NCI-H226 (cell line): Measurements from ENCODE around the gene RAI1.

Experiments
- DNase-seq: peaks from one replicate; pipeline ENCODE4 v3.0.0-alpha.2; 2015

The RAI1 gene

DNA sequence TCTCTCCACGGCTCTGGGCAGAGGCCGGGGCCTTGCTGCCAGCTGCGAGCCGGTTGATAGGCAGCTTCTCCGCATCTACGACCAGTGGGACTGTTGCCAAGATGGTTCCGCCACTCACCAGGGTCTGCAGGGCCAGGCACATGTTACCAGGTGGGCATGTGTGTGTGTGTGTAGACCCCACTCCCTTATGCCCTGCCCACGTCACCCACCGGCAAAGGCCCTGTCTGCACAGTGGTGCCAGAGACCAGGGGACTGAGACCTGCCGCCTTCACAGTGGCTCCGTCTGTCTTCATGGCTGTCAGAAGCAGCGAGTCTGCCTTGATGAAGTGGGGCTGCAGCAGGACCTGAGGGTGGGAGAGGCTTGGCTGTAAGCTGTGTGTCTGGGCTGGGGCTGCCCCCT lies 137.9 kb downstream of the RAI1 start:
- no peak for DNase-seq

DNA sequence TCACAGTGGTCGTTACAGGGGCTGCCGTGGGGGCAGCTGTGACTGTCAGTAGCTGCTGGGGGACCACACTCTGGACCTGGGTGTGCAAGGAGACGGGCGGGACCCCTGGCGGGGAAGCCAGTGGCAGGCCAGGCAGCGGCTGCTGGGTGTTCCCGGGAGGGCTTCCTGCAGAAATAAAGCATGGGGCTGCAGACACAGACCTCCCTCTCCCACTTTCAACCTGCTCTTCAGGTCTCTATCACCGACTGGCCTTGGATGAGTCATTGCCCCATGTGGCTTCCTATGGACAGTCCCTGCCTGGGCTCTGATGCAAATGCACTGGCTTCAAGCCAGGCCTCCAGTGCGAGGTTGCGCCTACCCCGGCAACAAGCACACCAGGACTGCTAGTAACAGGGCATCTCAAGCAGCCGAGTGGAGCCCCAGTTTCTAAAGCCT lies 138.3 kb downstream of the RAI1 start:
- peak; percentile 85 for DNase-seq

DNA sequence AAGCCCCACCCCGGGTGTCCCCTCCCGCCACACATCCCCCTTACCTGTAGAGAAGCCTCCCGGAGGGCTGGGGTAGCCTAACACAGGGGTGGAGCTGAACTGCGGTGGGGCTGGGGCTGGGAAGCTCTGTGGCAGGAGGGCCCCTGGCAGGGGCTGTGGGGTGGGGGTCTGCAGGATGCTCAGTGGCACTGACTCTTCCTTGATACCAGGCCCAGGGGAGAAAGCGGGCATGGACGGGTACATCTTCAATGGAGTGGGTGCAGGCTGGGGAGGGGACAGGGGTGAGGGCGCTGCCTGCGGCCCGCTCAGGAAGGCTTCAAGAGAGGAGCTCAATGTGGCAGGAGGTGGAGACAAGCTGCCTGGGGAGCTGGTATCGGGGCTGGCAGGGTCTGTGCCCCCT lies 138.8 kb downstream of the RAI1 start:
- DNase-seq, result no peak

DNA sequence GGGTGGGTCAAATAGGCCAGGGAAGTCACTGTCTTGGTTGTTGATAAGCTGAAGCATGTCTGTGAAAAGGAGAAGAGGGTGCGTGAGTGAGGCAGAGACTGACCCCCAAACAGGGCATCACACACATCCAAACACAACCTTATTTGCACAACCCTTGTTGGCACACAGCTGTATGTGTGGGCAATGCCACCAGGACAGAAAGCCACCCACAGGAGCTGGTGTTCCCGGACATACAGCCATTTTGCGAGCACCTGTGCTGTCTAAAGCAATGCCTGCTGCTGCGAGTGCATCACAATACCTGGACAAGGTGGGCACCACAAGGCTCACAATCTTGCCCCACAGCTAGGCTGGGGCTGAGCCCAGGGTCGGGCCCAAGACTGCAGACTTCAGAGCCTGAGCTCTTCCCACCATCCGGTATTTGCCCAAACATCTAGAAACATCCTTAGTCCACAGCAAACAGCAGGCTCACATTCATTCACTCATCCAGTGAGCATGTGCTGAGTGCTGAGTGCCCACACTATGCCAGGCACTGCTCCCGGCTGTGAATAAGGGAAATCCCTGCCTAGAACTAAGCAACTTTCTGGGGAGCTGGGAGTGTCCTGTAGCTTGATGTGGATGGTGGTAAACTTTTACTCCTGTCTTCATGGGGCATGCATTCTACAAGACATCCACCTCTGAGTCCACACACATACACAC lies 139.4 kb downstream of the RAI1 start:
- DNase-seq, result no peak

DNA sequence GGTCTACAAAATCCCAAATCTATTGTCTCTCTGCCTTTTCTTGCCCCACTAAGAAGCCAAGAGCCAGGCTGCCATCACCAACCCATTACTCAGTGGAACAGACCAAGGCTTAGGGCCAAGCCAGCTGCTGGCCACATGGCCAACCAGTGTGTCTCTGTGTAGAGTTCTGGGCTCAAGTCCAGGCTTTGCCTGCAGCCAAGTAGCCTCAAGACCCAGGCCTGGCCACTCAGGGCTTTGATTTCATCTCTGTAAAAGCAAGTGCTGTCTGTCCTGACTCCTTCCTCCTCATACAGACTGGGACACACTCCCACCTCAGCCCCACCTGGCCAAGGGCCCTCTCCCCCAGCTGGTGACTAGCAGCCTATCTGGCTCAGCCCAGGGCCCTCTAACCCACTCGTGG lies 140.9 kb downstream of the RAI1 start:
- DNase-seq, result no peak

DNA sequence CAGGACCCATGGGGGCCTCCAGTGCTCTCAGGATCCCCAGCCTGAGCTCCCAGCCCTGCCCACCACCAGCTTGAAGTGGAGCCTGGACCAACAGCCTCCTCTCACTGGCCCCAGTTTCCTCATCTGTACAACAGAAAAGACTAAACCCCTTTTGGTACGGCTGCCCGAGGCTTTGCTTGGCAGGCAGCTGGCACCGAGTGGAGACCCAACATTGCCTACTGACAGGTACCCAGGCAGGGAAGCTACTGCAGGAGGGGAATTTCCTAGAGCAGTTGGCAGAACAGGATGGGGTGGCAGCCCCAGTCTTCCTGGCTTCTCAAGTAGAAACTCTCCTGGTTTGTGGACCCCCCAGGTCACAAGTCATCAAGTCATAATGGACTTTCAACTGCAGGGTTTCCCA lies 141.4 kb downstream of the RAI1 start:
- DNase-seq, result no peak

DNA sequence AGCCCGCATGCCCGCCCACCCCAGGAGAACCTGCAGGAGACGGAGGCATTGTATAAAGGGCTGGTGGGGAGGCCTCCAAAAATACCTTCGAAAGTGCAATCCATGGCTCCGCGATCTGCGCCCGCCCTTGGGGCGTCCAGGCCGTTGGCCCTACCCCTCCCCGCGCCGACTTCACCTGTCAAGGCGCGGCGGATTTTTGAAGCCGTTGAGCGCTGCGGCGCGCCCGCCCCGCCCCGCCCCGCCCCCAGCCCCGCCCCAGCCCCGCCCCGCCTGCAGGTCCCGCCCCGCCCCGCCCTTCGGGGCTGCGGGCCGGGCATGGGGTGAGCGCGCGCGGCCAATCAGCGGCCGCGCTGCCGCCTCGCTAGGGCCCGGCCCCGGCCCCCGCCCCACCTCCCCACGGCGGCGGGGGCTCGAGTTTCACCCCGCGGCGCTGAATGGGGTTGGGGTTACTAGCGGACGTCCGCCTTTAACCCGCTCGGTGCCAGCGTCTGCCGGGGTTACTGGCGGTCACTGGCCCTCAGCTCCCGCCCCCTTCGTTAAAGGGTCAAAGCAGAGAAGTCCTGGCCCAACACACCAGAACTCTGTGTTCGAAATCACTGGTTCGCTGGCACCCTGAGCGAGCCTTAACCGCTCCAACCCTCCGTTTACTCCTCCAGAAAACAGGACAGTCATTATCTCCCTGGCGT lies 142.3 kb downstream of the RAI1 start:
- DNase-seq, result peak; percentile 80

DNA sequence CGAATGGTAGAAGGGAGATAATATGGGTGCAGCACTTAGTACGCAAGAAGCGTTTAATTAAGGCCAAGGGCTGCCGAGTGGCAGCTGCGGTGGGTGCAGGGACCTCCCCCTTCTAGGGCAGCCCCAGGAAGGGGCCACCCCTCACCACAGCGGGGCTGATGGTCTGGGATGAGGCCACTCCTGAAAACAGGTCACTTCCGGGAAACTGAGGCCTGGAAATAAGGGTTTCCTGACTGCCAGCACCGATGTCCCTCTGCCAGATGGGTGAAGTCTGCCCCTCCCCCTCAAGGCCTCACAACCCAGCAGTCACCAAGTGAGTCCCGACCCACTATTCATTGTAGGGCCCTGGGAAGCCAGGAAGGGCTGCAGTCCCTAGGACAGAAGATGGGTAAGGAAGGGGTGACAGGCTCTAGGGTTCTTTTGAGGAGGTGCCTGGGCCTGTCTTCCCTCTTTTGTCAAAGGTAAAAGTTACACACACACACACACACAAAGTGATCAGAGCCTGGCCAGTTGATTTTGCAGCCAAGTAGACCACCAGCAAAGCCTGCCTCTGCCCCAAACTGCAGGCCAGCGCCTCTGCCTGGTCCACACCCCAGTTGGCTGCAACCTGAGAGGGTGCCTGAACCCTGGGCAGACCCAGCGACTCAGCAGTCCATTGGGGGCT lies 143.0 kb downstream of the RAI1 start:
- DNase-seq, result no peak

DNA sequence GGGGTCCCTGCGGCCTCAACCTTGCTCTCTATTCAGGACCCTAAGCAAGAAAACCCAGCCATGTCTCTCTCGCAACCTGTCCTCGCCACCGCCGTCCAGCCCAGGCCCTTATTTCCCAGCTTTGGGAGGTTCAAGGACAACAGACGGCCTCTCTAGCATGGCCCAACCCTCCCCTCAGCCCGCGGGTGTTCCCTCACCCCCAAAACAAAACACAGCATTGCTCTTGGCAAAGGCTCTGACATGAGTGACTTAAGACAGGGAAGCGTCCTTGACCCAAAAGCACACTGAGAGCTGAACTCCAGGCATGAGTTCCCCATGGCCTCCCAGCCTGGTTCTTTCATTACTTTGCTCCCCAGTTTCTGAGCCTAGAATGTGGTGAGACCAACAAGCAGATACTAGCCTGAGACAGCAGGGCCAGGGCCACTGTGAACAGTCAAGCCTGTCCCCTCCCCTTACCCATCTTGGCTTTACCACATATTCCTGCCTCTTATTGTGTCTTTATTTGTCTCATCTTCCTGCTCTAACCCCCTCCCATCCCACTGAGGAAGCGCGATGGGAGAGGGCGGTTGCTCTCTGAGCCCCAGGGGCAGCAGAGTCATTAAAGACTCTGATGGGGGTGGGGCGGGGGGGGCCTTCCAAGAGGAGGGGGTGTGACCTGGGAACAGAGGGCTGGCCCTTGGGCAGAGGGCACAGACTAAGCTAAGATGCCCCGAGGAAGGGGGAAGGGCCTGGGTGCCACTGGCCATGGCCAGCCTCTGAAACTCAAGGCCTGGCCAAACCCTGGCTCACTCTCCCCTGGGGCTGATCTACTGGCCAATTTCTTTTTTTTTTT lies 143.7 kb downstream of the RAI1 start:
- no peak for DNase-seq

DNA sequence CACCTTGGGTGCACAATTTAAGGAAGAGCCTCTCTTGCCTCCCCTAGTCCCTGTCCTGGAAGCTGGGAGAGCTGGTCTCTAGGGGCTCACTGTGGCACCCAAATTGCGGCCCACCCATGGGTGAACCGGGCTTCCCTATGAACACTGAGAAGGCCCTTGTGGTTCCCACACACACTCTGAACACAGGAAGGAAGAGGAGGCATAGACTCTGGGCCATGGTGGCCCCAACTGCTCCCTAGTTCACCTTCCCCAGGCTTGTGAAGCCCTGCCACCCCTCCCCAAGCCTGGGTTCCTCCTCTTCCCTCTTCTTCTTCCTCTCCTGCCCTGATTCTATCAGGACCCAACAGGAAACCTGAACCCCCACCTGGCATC lies 145.1 kb downstream of the RAI1 start:
- no peak for DNase-seq

DNA sequence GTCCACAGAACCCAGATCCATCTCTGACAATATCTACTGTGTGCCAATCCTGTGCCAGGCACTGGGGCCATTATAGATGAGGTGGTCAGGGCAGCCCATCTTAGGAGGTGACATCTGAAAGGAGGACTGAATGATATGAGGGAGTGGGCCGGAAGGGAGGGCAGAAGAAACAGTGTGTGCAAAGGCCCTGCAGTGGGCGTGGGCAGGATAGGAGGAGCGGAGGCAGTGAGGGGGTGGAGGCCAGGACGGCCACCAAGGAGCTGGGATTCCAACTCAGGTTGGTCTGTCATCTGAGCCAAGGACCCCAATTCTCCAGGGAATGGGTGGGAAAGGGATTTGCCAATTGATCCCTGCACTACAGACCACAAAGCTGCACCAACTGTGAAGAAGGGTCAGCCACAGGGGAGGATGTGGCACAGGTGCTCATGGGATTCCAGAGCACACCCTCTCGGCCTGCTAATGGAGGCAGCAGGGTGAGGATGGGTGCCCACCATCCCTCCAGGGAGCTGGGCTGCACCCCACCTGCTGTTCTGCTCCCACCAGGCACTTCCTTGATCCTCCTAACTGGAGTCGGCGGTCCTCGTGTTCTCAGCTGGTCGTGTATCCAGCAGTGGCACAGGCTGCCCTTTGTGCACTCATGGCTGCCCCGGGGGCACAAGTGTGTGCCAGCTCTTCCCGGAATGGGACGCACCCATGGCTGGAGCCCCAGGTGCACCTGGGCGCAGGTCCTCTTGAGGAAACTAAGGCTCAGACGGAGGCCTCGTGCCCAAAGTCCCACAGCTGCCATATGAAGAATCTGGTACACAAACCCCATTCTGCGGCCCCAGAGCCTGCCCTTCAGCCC lies 145.9 kb downstream of the RAI1 start:
- DNase-seq, result no peak

DNA sequence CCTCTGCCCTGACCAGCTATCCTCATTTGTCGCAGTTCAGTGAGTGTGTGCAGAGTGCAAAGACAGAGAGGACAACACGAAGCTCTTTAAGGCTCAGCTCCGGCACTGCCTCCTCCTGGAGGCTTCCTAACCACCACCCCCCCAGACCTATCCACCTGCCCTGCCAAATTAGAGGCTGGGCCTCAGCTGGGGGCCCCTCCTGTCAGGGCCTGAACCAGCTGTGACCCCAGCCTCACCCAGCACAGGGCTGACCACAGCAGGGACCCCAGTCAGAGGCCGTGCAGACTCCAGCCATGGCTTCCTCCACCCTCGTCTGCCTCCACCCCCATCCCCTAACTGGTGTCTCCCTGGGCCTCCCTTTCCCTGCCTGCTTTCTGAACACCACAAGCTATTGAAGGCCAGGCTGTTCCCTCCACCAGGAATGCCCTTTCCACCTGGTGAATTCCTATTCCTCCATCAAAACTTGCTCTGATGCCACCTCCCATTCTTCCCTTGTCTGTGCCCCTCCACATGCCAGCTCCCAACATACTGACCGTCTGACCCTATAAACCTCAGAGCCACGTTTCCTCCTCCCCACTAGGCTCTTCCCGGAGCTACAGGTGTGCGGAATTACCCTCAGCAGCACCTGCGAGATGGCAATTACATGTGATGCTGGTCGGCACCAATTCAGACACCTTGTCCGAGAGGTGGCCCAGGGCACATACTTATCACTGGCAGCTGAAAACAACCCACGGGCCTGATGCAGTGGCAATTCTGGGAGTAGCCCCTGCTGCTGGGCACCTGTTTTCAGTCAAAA lies 146.8 kb downstream of the RAI1 start:
- no peak for DNase-seq

DNA sequence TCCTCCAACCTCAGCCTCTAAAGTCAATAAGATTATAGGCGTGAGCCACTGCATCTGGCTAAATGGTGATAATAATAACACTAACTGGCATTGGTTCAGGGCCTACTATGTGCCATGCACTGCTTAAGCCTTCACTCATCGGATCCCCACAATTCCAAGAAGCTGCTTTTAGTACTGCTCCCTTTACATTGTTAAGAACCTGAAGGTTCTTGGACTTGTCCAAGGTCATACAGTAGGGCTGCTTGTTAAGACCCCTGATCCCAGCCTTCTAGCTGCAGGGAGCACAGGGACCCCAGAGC lies 149.0 kb downstream of the RAI1 start:
- no peak for DNase-seq

DNA sequence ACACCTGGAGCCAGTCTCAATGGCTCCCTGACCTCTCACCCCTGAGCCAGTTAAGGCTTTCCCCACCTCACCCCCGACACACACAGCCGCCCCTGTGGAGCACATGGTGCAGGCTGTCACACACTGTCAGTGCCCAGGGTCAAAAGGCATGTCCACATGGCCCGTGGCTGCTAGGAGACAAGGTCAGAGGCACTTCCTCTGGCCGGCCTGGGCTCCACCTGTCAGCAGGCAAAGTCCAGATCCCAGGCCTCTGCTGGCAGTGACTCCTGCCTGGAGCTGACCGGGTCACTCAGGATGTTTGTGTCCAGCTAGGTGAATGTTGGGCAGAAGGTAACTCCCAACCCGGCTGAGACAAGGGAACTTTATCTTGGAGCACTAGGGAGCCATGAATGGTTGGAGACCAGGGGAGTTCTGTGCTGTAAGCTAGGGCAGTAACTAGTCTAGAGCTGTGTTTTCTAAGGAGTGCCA lies 149.5 kb downstream of the RAI1 start:
- DNase-seq, result no peak

DNA sequence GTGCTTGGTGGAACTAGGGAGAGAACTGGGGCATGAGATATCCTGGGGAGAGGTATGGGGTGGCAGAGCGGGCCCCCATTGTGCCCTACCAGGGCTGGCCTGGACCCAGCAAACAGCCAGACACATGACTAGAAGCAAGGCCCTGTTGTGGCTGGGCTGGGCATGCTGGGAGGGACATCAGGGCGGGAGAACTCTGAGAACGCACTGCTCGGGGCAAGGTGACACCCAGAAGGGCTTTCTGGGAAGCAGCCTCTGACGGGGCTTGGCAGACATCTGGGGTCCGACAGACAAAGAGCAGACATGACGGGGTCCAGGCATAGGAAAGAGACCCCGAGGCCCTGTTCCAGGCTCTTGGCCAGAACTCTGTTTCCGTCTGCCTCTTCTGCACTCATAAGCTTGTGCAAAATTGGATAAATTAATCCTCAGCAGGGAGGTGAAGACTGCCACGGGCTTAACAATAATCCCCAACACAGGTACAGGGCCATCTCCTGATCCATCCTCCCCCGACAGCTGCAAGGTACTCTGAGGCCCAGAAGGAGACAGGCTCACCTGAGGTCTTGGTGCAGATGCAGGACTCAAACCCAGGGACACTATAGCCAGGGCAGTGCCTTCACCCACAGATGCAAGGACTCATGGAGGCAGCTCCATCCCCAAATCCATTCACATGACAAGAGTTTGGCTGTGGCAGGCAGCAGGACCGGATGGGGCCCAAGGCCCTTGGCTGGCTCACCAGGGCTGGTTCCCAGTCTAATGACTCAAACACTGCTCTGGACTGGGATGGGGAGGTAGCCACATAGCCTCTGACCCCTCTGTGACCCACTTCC lies 150.2 kb downstream of the RAI1 start:
- DNase-seq, result no peak

DNA sequence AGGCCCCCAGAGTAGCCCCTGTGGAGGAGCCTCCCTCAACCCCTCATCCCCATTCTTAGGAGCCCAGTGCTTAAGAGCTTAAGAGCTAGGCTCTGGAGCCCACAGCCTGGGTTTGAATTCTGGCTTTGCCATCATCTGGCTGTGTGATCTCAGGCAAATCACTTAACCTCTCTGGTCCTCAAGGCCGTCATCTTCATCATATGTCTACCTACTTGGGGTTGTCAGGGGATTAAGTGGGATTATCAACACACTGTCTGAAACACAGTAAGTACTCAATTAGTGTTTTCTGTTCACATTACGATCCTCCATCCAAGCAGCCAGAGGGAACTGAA lies 150.7 kb downstream of the RAI1 start:
- DNase-seq, result no peak

DNA sequence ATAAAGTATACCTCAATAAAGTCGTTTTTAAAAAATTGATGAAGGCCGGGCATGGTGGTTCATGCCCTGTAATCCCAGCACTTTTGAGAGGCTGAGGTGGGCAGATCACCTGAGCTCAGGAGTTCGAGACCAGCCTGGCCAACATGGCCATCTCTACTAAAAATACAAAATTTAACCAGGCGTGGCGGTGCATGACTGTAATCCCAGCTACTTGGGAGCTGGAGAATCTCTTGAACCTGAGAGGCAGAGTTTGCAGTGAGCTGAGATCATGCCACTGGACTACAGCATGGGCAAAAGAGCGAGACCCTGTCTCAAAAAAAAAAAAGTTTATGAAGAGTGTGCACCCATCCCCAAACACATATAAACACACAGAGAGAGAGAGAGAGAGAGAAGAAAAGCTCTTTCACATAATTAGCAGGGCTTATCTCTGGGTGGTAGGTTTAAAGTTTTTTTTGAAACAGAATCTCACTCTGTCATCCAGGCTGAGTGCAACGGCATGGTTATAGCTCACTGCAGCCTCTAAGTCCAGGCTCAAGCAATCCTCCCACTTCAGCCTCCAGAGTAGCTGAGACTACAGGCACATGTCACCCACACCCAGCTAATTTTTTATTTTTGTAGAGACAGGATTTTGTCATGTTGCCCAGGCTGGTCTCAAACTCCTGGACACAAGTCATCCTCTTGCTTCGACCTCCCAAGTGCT lies 152.6 kb downstream of the RAI1 start:
- DNase-seq, result no peak

DNA sequence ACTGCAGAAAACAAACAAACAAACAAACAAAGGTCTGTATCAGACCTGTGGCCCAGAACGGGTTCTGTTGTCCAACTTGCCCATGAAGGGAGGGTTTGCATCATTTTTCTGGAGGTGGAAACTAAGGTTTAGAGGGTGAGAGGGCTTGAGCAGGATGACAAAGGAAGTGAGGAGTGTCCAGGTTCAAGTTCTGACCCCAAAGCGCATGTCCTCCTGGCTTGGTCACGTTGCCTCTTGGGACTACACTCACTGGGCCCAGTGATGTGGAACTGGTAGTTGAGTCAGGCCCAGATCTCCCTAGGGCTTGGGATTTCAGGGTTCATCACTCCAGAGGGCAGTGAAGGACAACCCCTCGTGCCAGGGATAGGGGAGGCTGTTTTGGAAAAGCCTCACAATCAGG lies 153.7 kb downstream of the RAI1 start:
- DNase-seq, result no peak

DNA sequence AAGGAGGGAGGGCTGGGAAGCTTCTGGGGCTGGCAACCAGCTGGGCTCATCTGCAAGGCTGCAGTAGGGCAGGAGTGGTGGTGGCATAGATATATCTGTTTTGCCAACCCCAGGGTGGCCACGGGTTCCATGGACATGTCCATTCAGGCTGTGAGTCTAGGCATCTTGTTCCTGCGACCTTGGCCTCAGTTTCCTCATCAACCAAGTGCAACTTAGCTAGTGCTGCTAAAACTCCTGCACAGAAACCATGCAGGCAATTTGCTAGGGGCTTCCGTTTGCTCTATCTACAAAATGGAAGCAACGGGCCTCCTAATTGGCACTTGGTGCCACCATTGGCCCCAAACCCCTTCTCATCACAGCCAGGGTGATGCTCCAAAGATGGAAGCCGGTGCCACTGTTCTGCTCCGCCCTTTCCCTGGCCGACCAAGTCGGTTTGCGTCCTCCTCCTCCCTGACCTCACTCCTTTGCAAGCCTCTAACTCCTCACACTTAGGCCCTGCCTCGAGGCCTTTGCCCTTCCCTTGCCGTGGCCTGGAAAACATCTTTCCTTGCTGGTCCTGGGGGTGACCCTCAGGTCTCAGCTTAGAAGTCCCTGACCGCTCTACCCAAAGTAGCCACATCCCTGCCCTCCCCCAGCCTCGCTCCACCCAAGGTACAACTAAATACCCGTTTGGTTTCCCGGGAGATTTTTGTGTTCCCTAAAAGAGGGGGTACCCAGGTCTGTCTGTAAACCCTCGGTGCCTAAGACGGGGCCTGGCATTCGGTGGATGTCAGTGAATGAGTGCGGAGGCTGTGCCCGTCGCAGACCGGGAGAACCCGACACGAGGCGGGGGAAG lies 154.4 kb downstream of the RAI1 start:
- DNase-seq, result no peak
